HepG2 (cell line): ENCODE data around the gene NT5C2. TPM values are rescaled to one million over a fixed set of nuclear protein-coding genes. Genes with fewer than 3 reads are reported as not detected.

Experiments
- CERS6 ChIP-seq: sonication (generic); formaldehyde crosslinking; IDR thresholded peaks from 2 replicates; pipeline ENCODE4 v1.5.0; 2020; ENCODE audit warnings: missing genetic modification reagents
- FOXK2 ChIP-seq: fragments of 450-650 bp; IDR thresholded peaks from 2 replicates; pipeline ENCODE4 v1.6.1; 2016
- KDM2A ChIP-seq: sonication (generic); formaldehyde crosslinking; IDR thresholded peaks from 2 replicates; pipeline ENCODE4 v1.4.0; 2020; ENCODE audit warnings: low read depth, missing genetic modification reagents, borderline replicate concordance
- MAF1 ChIP-seq: sonication (generic); formaldehyde crosslinking; IDR thresholded peaks from 2 replicates; pipeline ENCODE4 v1.5.0; 2020; ENCODE audit warnings: missing genetic modification reagents, borderline replicate concordance
- MAFK ChIP-seq, 2 experiments: IDR thresholded peaks in 1 of 2; conservative IDR thresholded peaks in 1 of 2; 2 replicates each; pipeline ENCODE4 v1.6.1; 2011; ENCODE audit warnings: improper control_type of control experiment in 2 of 2, low read length in 2 of 2
- MTF2 ChIP-seq: sonication (generic); formaldehyde crosslinking; IDR thresholded peaks from 2 replicates; pipeline ENCODE4 v1.5.0; 2020; ENCODE audit warnings: missing genetic modification reagents, borderline replicate concordance
- MXI1 ChIP-seq: IDR thresholded peaks from 3 replicates; pipeline ENCODE4 v1.6.1; 2012; ENCODE audit warnings: low read depth, low read length, inconsistent platforms, borderline replicate concordance
- NFIC ChIP-seq: IDR thresholded peaks from 2 replicates; pipeline ENCODE4 v1.6.1; 2012; ENCODE audit warnings: mild to moderate bottlenecking, low read length, inconsistent platforms
- NR2F6 ChIP-seq, 2 experiments: IDR thresholded peaks; 2 replicates each; pipeline ENCODE4 v1.6.1; 2016; ENCODE audit warnings: antibody characterized with exemption in 1 of 2, mild to moderate bottlenecking in 1 of 2
- PCBP2 ChIP-seq: fragments of 200-400 bp; formaldehyde crosslinking; optimal IDR thresholded peaks from 2 replicates; pipeline ENCODE3; 2018; ENCODE audit warnings: low read length, low read depth; ENCODE audit not compliant: poor library complexity, severe bottlenecking
- SP5 ChIP-seq: IDR thresholded peaks from 2 replicates; pipeline ENCODE4 v1.6.1; 2016; ENCODE audit warnings: low read depth, borderline replicate concordance
- TEF ChIP-seq: sonication (generic); formaldehyde crosslinking; IDR thresholded peaks from 2 replicates; pipeline ENCODE4 v1.5.0; 2020; ENCODE audit warnings: missing genetic modification reagents
- TOE1 ChIP-seq: sonication (generic); formaldehyde crosslinking; IDR thresholded peaks from 2 replicates; pipeline ENCODE4 v1.4.0; 2020; ENCODE audit warnings: mild to moderate bottlenecking, missing genetic modification reagents
- XBP1 ChIP-seq: sonication (generic); formaldehyde crosslinking; IDR thresholded peaks from 2 replicates; pipeline ENCODE4 v1.5.0; 2020; ENCODE audit warnings: missing genetic modification reagents
- ZMYM2 ChIP-seq: sonication (generic); formaldehyde crosslinking; IDR thresholded peaks from 2 replicates; pipeline ENCODE4 v1.8.0; 2022; ENCODE audit warnings: mild to moderate bottlenecking, missing genetic modification reagents
- ZMYM3 ChIP-seq: sonication (generic); formaldehyde crosslinking; IDR thresholded peaks from 2 replicates; pipeline ENCODE4 v1.5.1; 2020; ENCODE audit warnings: mild to moderate bottlenecking, missing genetic modification reagents
- ZNF136 ChIP-seq: sonication (generic); formaldehyde crosslinking; IDR thresholded peaks from 2 replicates; pipeline ENCODE4 v1.8.1; 2022; ENCODE audit warnings: low read depth, mild to moderate bottlenecking, moderate library complexity, missing genetic modification reagents
- ZNF652 ChIP-seq: IDR thresholded peaks from 2 replicates; pipeline ENCODE4 v1.6.1; 2016; ENCODE audit warnings: low read depth, borderline replicate concordance
- ZNF780A ChIP-seq: sonication (generic); formaldehyde crosslinking; IDR thresholded peaks from 2 replicates; pipeline ENCODE4 v1.8.0; 2022; ENCODE audit warnings: mild to moderate bottlenecking, missing genetic modification reagents, moderate library complexity
- ZNF782 ChIP-seq: sonication (generic); formaldehyde crosslinking; IDR thresholded peaks from 2 replicates; pipeline ENCODE4 v1.4.0; 2020; ENCODE audit warnings: missing genetic modification reagents, mild to moderate bottlenecking, borderline replicate concordance
- ZNF850 ChIP-seq: sonication (generic); formaldehyde crosslinking; conservative IDR thresholded peaks from 2 replicates; pipeline ENCODE4 v1.9.0; 2021; ENCODE audit warnings: mild to moderate bottlenecking, missing genetic modification reagents
- ZNF878 ChIP-seq: sonication (generic); formaldehyde crosslinking; IDR thresholded peaks from 2 replicates; pipeline ENCODE4 v1.8.1; 2023; ENCODE audit warnings: mild to moderate bottlenecking, missing genetic modification reagents, moderate library complexity
- polyA plus RNA-seq, 8 experiments: library from polyadenylated mRNA; depleted of rRNA in 3 of 8; stranded (reverse) in 7 of 8; unstranded in 1 of 8; fragments of >200 nt; fragmentation: Illumina TruSeq in 4 of 8; extraction: Trizol in 4 of 8; gene quantifications; 2 replicates each; pipeline versions ENCODE4 v1.2.1 to v1.2.3, GENCODE V29; 2011 to 2016; ENCODE audit warnings: low read depth in 4 of 8, missing spikeins in 1 of 8, mixed read lengths in 1 of 8; ENCODE audit not compliant: insufficient read depth in 1 of 8
- total RNA-seq, 5 experiments: library from RNA; depleted of rRNA; stranded (reverse); fragments of >200 nt; fragmentation: Illumina TruSeq; extraction: Trizol; gene quantifications; 2 replicates each; pipeline ENCODE4 v1.2.3, GENCODE V29; 2016; ENCODE audit warnings: low read depth in 1 of 5
- TF ChIP-seq, protein P1 (sequence below): sonication (generic); formaldehyde crosslinking; IDR thresholded peaks from 2 replicates; pipeline ENCODE4 v1.4.0; 2020; ENCODE audit warnings: mild to moderate bottlenecking, low read depth, missing genetic modification reagents
- TF ChIP-seq, protein P2 (sequence below): sonication (generic); formaldehyde crosslinking; IDR thresholded peaks from 2 replicates; pipeline ENCODE4 v1.9.0; 2021; ENCODE audit warnings: missing genetic modification reagents, borderline replicate concordance

The NT5C2 gene
- total and polyA plus RNA-seq, 2 of the 13 experiments (the other 11 are each of a cell fraction or from before 2014, with no cell fraction given): 40.6 to 55.2 TPM

GRCh38 chr10:103053659-103054581 is 139.2 kb downstream of the NT5C2 start (continued):
- TF ChIP-seq, protein P1, sequence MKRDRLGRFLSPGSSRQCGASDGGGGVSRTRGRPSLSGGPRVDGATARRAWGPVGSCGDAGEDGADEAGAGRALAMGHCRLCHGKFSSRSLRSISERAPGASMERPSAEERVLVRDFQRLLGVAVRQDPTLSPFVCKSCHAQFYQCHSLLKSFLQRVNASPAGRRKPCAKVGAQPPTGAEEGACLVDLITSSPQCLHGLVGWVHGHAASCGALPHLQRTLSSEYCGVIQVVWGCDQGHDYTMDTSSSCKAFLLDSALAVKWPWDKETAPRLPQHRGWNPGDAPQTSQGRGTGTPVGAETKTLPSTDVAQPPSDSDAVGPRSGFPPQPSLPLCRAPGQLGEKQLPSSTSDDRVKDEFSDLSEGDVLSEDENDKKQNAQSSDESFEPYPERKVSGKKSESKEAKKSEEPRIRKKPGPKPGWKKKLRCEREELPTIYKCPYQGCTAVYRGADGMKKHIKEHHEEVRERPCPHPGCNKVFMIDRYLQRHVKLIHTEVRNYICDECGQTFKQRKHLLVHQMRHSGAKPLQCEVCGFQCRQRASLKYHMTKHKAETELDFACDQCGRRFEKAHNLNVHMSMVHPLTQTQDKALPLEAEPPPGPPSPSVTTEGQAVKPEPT (CRISPR knock-in tag): peak; percentile 84; the same call in 1 of the 2 replicates
- TF ChIP-seq MAF1 (CRISPR knock-in tag) (no peak), KDM2A (CRISPR knock-in tag) (peak; percentile 90), ZNF782 (peak; percentile 78; the same call in 1 of the 2 replicates), ZNF652 (CRISPR knock-in tag) (peak; percentile 57; the same call in 1 of the 2 replicates), TEF (no peak), NR2F6 (IDR thresholded peaks at IDR 0.05) (0 out of 2 replicates have a peak, but pooled peaks have one; percentile 60), NR2F6 (CRISPR knock-in tag; IDR thresholded peaks at IDR 0.05) (peak; percentile 79), MXI1 (peak; percentile 85; the same call in 2 of the 3 replicates), CERS6 (CRISPR knock-in tag) (no peak), MAFK (conservative IDR thresholded peaks at IDR 0.05 in 1 of 2, IDR thresholded peaks at IDR 0.05 in 1 of 2; ENCODE audit: low read length in 2 of 2) (peak; percentile 47 to 49; a peak in 3 of 4 replicates), TOE1 (peak; percentile 85; the same call in 1 of the 2 replicates), ZNF850 (CRISPR knock-in tag) (no peak), SP5 (CRISPR knock-in tag) (peak; percentile 95), ZNF136 (CRISPR knock-in tag) (no peak), XBP1 (CRISPR knock-in tag) (no peak), NFIC (no peak), FOXK2 (peak; percentile 81), MTF2 (CRISPR knock-in tag) (no peak), ZMYM2 (CRISPR knock-in tag) (peak; percentile 84), PCBP2 (no peak), ZMYM3 (CRISPR knock-in tag) (peak; percentile 94), ZNF878 (CRISPR knock-in tag) (peak; percentile 72; the same call in 1 of the 2 replicates), ZNF780A (CRISPR knock-in tag) (peak; percentile 76; the same call in 1 of the 2 replicates)
- TF ChIP-seq, protein P2, sequence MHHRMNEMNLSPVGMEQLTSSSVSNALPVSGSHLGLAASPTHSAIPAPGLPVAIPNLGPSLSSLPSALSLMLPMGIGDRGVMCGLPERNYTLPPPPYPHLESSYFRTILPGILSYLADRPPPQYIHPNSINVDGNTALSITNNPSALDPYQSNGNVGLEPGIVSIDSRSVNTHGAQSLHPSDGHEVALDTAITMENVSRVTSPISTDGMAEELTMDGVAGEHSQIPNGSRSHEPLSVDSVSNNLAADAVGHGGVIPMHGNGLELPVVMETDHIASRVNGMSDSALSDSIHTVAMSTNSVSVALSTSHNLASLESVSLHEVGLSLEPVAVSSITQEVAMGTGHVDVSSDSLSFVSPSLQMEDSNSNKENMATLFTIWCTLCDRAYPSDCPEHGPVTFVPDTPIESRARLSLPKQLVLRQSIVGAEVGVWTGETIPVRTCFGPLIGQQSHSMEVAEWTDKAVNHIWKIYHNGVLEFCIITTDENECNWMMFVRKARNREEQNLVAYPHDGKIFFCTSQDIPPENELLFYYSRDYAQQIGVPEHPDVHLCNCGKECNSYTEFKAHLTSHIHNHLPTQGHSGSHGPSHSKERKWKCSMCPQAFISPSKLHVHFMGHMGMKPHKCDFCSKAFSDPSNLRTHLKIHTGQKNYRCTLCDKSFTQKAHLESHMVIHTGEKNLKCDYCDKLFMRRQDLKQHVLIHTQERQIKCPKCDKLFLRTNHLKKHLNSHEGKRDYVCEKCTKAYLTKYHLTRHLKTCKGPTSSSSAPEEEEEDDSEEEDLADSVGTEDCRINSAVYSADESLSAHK (CRISPR knock-in tag): no peak
